ENCODE results near the gene C3.
"Not testable (repeated sequence)": the region's sequence is repeated elsewhere in the genome, so short reads cannot be mapped to it uniquely, and the experiment has no call there.

Gene C3

GRCh38 chr19:6679139-6679538 is 41.3 kb downstream of the C3 start:
- Histone ChIP-seq H2AFZ (ENCODE audit: low read depth, low read length) (no peak overlapping the region), H3K36me3 (ENCODE audit: insufficient read depth, low read length) (no peaks in the 10 kb centered on the region), H3K4me3 (ENCODE audit: low read length) (no peak overlapping the region), H3K4me1 (ENCODE audit: insufficient read depth, low read length) (no peaks in the 10 kb centered on the region), H3K27me3 (ENCODE audit: insufficient read depth, low read length) (no peaks in the 10 kb centered on the region), H3K9me3 (ENCODE audit: low read length) (no peaks in the 10 kb centered on the region)

GRCh38 chr19:6678690-6679109 is 41.8 kb downstream of the C3 start:
- no peaks in the 10 kb centered on the region for H3K9me3 ChIP-seq (ENCODE audit: low read length)
- H3K4me3 ChIP-seq (ENCODE audit: low read length) = no peak overlapping the region
- H3K36me3 ChIP-seq (ENCODE audit: insufficient read depth, low read length) = no peaks in the 10 kb centered on the region
- H3K4me1 ChIP-seq (ENCODE audit: insufficient read depth, low read length) = no peaks in the 10 kb centered on the region
- H3K27me3 ChIP-seq (ENCODE audit: insufficient read depth, low read length) = no peaks in the 10 kb centered on the region
- no peak overlapping the region for H2AFZ ChIP-seq (ENCODE audit: low read depth, low read length)

DNA sequence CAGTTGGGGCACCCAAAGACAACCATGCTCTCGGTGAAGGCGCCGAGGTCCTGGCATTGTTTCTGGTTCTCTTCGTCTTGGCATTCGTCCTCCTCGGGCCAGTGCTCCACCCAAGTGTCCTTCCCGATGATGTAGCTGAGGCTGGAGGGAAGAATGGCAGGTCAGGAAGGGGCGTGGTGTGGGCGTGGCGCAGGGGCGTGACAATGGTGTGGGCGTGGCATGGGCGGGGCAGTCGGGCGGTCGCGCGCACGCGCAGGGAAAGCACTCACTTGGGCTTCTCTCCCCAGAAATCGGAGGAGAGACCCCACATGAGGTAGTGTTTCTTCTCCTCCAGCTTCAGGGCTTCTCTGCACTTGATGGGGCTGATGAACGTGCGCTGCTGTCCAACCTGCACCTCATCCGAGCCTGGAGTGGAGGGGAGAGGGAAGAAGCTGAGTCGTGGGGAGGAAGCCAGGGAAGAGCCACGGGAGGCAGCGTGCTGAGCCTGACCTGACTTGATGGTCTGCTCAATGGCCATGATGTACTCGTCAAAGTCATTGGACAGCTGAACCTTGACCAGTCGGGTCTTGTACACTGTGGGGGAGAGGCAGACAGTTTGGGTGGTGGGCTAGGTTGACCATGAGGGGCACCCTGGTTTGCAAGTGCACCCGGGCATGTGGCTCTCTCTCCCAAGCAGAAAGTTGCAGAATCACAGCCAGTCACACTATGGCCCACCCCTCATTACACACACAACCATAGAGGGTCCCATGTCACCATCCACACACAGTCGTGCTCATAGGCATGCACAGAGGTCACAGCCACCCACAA is 42.4 kb downstream of the C3 start:
- Histone ChIP-seq H2AFZ (ENCODE audit: low read depth, low read length) (no peak overlapping the region), H3K4me3 (ENCODE audit: low read length) (no peak overlapping the region), H3K27me3 (ENCODE audit: insufficient read depth, low read length) (no peaks in the 10 kb centered on the region), H3K36me3 (ENCODE audit: insufficient read depth, low read length) (no peaks in the 10 kb centered on the region), H3K9me3 (ENCODE audit: low read length) (no peaks in the 10 kb centered on the region), H3K4me1 (ENCODE audit: insufficient read depth, low read length) (no peaks in the 10 kb centered on the region)

DNA sequence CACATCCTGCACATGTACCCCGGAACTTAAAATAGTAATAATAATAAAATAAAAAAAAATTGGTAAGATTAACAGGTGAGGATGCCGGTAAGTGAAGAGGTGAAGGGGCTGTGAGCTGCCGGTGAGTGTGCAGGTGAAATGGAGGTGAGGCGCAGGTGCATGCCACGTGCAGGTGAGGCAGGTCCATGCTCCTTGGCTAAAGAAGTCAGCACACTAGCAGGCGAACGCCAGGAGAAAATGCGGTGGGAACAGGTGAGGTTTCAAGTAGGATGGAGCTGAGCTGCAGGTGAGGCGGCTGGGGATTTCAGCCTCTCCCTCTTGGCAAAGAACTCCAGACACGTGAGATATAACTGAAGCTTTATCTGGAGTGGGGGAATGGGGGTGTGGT is 43.0 kb downstream of the C3 start:
- H3K4me1 ChIP-seq (ENCODE audit: insufficient read depth, low read length) = no peaks in the 10 kb centered on the region
- H3K36me3 ChIP-seq (ENCODE audit: insufficient read depth, low read length) = no peaks in the 10 kb centered on the region
- H3K27me3 ChIP-seq (ENCODE audit: insufficient read depth, low read length) = no peaks in the 10 kb centered on the region
- H2AFZ ChIP-seq (ENCODE audit: low read depth, low read length) = no peak overlapping the region
- no peaks in the 10 kb centered on the region for H3K9me3 ChIP-seq (ENCODE audit: low read length)
- no peak overlapping the region for H3K4me3 ChIP-seq (ENCODE audit: low read length)

DNA sequence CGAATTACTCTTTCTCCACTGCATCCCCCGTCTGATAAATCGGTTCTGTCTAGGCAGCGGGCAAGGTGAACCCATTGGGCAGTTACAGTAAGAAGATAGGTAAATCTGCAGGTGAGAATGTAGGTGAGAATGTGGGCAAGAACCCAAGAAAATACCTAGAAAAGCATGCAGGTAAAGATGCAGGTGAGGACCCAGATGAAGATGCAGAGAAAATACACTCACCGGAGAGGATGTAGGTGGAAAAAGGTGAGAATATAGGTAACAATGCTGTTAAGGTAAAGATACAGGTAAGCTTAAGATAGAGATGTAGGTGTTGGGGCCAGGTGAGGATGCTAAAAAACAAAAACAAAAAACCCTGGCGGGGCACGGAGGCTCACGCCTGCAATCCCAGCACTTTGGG is 44.2 kb downstream of the C3 start:
- Histone ChIP-seq H3K4me3 (ENCODE audit: low read length) (no peak overlapping the region), H3K9me3 (ENCODE audit: low read length) (no peaks in the 10 kb centered on the region), H3K36me3 (ENCODE audit: insufficient read depth, low read length) (no peaks in the 10 kb centered on the region), H3K4me1 (ENCODE audit: insufficient read depth, low read length) (no peaks in the 10 kb centered on the region), H3K27me3 (ENCODE audit: insufficient read depth, low read length) (no peaks in the 10 kb centered on the region), H2AFZ (ENCODE audit: low read depth, low read length) (no peak overlapping the region)

DNA sequence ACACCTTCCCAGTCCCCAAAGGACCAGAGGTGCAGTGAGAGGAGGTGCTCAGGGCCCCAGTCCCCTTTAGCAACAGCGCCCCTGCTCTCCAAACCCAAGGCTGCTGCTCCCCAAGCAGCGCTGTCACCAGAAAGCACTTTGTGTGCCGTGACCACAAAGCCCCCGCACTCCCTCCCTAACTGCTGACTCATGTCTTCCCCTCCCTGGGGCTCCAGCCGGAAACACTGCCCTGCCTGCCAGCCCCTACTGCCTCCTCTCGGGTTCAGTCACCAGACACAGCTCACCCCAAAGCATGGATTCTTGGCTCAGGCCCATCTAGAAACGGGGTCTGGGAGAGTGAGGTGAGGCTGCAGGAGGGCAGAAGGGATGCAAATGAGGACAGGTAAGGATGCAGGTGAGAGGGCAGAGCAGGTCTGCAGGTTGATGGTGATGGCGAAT is 45.6 kb downstream of the C3 start:
- H3K9me3 ChIP-seq (ENCODE audit: low read length) = no peaks in the 10 kb centered on the region

GRCh38 chr19:6674408-6674807 is 46.0 kb downstream of the C3 start:
- not testable (repeated sequence) for H3K9me3 ChIP-seq (ENCODE audit: low read length); H3K36me3 ChIP-seq (ENCODE audit: insufficient read depth, low read length); H3K4me3 ChIP-seq (ENCODE audit: low read length); H2AFZ ChIP-seq (ENCODE audit: low read depth, low read length); H3K4me1 ChIP-seq (ENCODE audit: insufficient read depth, low read length); H3K27me3 ChIP-seq (ENCODE audit: insufficient read depth, low read length)

More for the DNA sequence above, 45.6 kb downstream of the C3 start:
- H3K27me3 ChIP-seq (ENCODE audit: insufficient read depth, low read length) = no peaks in the 10 kb centered on the region
- no peak overlapping the region for H3K4me3 ChIP-seq (ENCODE audit: low read length)
- no peaks in the 10 kb centered on the region for H3K4me1 ChIP-seq (ENCODE audit: insufficient read depth, low read length)
- no peaks in the 10 kb centered on the region for H3K36me3 ChIP-seq (ENCODE audit: insufficient read depth, low read length)
- H2AFZ ChIP-seq (ENCODE audit: low read depth, low read length) = no peak overlapping the region

DNA sequence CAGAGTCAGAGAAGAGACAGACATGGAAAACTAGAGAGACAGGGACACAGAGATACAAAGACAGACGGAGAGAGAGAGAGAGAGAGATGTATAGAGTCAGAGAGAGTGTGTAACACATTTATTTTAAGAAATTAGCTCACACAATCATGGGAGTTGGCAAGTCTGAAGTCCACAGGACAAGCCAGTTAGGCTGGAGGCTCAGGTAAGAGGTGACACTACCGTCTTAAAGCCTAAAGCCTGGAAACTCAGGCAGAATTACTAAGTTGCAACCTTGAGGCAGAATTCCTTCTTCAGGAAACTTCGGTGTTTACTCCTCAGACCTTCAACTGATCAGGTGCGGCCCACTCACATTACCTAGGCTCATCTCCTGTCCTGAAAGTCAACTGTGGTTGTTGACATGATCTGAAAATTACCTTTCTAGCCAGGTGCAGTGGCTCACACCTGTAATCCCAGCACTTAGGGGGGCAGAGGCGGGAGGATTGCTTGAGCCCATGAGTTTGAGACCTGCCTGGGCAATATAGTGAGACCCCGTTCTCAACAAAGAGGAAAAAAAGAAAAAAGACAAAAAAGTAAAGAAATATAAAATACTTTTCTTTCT is 47.7 kb downstream of the C3 start:
- Histone ChIP-seq H3K36me3 (ENCODE audit: insufficient read depth, low read length) (no peaks in the 10 kb centered on the region), H3K9me3 (ENCODE audit: low read length) (no peaks in the 10 kb centered on the region), H2AFZ (ENCODE audit: low read depth, low read length) (no peak overlapping the region), H3K27me3 (ENCODE audit: insufficient read depth, low read length) (no peaks in the 10 kb centered on the region), H3K4me3 (ENCODE audit: low read length) (no peak overlapping the region), H3K4me1 (ENCODE audit: insufficient read depth, low read length) (no peaks in the 10 kb centered on the region)

DNA sequence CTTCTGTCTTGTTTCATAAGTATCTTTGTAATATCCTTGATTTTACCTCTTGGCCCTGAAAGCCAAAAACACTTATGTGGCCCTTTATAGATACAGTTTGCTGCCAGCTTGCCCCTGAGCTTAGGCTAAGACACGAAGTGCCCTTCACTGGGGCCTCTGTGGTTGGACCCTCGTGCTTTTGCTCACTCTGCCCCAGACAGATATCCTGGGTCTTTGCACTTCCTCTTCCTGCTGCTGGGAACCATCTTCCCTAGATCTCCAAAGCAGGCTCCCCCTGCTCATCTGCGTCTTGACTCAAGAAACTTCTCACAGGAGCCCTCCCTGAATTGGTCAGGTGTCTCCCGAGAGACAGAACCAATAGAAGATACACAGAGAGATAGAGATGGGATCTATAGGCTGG is 48.5 kb downstream of the C3 start:
- Histone ChIP-seq H3K36me3 (ENCODE audit: insufficient read depth, low read length) (no peaks in the 10 kb centered on the region), H2AFZ (ENCODE audit: low read depth, low read length) (no peak overlapping the region), H3K9me3 (ENCODE audit: low read length) (no peaks in the 10 kb centered on the region), H3K4me1 (ENCODE audit: insufficient read depth, low read length) (no peaks in the 10 kb centered on the region), H3K4me3 (ENCODE audit: low read length) (no peak overlapping the region), H3K27me3 (ENCODE audit: insufficient read depth, low read length) (no peaks in the 10 kb centered on the region)

GRCh38 chr19:6668691-6669090 is 51.8 kb downstream of the C3 start:
- no peak overlapping the region for H2AFZ ChIP-seq (ENCODE audit: low read depth, low read length)
- no peak overlapping the region for H3K4me3 ChIP-seq (ENCODE audit: low read length)
- no peaks in the 10 kb centered on the region for H3K9me3 ChIP-seq (ENCODE audit: low read length)
- H3K36me3 ChIP-seq (ENCODE audit: insufficient read depth, low read length) = no peaks in the 10 kb centered on the region
- H3K4me1 ChIP-seq (ENCODE audit: insufficient read depth, low read length) = no peaks in the 10 kb centered on the region
- H3K27me3 ChIP-seq (ENCODE audit: insufficient read depth, low read length) = no peaks in the 10 kb centered on the region

DNA sequence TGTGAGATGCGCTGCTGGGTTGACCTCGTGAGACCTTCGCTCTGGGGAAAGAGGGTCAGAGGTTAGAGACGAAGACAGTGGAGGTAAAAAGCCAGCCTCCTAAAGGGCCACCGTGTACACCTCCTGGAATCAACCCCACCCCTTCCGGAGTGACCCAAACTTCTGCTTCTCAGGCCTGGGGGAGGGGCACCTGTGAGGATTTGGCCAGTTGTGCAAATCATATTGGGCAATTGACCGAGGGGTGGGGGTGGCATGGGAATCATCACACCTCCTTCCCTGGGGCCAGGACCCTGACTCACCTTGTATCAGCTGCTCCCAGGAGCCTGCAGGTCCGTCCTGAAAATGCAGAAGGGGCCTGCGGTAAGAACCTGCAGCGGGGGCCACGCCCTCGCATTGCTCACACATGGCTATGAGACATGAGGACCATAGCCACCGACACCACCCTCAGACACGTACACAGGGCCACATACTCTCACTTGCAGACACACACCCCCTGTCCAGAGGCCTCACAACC is 53.3 kb downstream of the C3 start:
- Histone ChIP-seq H3K4me3 (ENCODE audit: low read length) (no peak overlapping the region), H3K4me1 (ENCODE audit: insufficient read depth, low read length) (no peaks in the 10 kb centered on the region), H3K27me3 (ENCODE audit: insufficient read depth, low read length) (no peaks in the 10 kb centered on the region), H3K36me3 (ENCODE audit: insufficient read depth, low read length) (no peaks in the 10 kb centered on the region), H3K9me3 (ENCODE audit: low read length) (no peaks in the 10 kb centered on the region), H2AFZ (ENCODE audit: low read depth, low read length) (no peak overlapping the region)

DNA sequence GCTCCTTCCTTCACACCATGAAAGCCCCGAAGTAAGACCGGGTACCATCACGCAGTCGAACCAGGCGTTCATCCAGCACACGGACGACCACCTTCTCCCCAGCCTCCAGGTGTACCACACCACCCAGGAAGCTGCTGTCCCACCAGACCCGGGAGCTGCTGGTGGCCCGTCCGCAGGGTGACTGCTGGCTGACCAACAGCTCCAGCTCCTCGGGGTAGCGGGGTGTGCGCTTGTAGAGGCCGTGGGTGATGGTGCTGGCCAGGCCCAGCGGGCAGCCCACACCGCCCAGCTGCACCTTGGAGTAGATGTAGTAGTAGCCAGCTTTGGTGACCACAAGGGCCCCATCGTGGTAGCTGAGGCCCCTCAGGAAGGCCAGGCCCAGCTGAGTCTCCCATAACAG is 55.5 kb downstream of the C3 start:
- H3K4me1 ChIP-seq (ENCODE audit: insufficient read depth, low read length) = no peaks in the 10 kb centered on the region

GRCh38 chr19:6663236-6664201 is 56.9 kb downstream of the C3 start:
- Histone ChIP-seq H2AFZ (ENCODE audit: low read depth, low read length) (no peak overlapping the region), H3K4me1 (ENCODE audit: insufficient read depth, low read length) (no peaks in the 10 kb centered on the region), H3K9me3 (ENCODE audit: low read length) (no peaks in the 10 kb centered on the region), H3K36me3 (ENCODE audit: insufficient read depth, low read length) (no peaks in the 10 kb centered on the region), H3K27me3 (ENCODE audit: insufficient read depth, low read length) (peaks cover 7% of the 10 kb centered on the region), H3K4me3 (ENCODE audit: low read length) (no peak overlapping the region)

More for the DNA sequence above, 55.5 kb downstream of the C3 start:
- H3K4me3 ChIP-seq (ENCODE audit: low read length) = no peak overlapping the region
- H2AFZ ChIP-seq (ENCODE audit: low read depth, low read length) = no peak overlapping the region
- no peaks in the 10 kb centered on the region for H3K9me3 ChIP-seq (ENCODE audit: low read length)
- H3K36me3 ChIP-seq (ENCODE audit: insufficient read depth, low read length) = no peaks in the 10 kb centered on the region
- H3K27me3 ChIP-seq (ENCODE audit: insufficient read depth, low read length) = peaks cover 3% of the 10 kb centered on the region

All from neuron (in vitro differentiated cells).